ENCODE data around the gene CBX8.

The CBX8 gene

GRCh38 chr17:79796763-79797491, at the start of gene CBX8:
Gene CBX8, minus strand, starts transcription at chr17:79797077. Its CDS starts 79 bp downstream, at chr17:79796998.
- in situ Hi-C loops (cut with MboI; ENCODE audit: low sequenced_read_pairs) = no loop called here

DNA sequence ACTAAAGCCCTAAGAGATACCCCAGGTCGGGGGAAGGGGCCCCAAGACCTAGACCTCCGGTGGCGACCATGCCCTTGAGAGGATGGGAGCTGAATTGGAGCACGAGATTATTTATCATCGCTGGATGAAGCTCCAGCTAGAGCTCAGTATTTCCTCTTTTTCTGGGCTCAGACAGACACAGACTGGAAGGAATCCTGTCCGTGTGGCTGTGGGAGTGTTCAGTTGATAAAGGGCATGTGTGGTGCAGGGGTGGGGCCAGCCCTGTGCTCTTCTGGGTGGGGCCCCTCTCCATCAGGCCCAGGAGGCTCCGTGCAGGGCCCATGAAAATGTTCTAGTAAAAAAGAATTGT, 48.7 kb upstream of the CBX8 start:
- in situ Hi-C loops (cut with MboI; ENCODE audit: low sequenced_read_pairs) = no loop called here

GRCh38 chr17:79844869-79845600, 48.2 kb upstream of the CBX8 start:
- in situ Hi-C loops (cut with MboI; ENCODE audit: low sequenced_read_pairs) = no loop called here

GRCh38 chr17:79843816-79844800, 47.2 kb upstream of the CBX8 start:
- in situ Hi-C loops (cut with MboI; ENCODE audit: low sequenced_read_pairs) = no loop called here

GRCh38 chr17:79843474-79843815, 46.6 kb upstream of the CBX8 start:
- in situ Hi-C loops (cut with MboI; ENCODE audit: low sequenced_read_pairs) = no loop called here

DNA sequence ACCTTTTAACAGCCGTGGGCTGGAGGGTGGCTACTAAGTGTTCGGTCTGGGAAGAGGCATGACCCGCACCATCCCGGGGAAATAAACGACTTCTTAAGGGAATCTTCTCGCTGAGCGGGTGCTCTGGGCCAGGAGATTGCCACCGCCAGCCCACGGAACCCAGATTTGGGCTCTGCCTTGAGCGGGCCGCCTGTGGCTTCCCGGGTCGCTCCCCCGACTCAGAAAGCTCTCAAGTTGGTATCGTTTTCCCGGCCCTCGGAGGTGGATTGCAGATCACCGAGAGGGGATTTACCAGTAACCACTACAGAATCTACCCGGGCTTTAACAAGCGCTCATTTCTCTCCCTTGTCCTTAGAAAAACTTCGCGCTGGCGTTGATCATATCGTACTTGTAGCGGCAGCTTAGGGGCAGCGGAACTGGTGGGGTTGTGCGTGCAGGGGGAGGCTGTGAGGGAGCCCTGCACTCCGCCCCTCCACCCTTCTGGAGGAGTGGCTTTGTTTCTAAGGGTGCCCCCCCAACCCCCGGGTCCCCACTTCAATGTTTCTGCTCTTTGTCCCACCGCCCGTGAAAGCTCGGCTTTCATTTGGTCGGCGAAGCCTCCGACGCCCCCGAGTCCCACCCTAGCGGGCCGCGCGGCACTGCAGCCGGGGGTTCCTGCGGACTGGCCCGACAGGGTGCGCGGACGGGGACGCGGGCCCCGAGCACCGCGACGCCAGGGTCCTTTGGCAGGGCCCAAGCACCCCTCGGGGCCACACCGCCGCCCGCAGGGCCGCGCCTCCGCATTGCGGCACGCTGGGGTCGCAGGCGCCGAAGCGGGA, 46.0 kb upstream of the CBX8 start:
- in situ Hi-C loops (cut with MboI; ENCODE audit: low sequenced_read_pairs) = no loop called here

DNA sequence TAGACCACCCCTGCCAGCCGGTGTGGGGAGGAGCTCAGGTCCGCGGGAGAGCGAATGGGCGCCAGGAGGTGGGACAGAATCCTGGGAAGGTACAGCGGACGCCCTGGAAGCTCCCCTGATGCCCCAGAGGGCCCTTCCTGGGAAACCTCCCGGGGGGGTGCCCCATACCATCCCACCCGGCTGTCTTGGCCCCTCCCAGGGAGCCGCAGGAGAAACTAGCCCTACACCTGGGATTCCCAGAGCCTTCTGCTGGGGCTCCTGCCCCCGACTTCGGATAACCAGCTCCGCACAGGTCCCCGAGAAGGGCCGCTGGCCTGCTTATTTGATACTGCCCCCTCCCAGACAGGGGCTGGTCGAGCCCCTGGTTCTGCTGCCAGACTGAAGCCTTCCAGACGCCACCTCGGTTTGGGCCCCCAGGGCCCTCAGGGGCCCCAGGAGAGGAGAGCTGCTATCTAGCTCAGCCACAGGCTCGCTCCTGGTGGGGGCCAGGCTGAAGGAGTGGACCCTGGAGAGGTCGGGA, 45.3 kb upstream of the CBX8 start:
- in situ Hi-C loops (cut with MboI; ENCODE audit: low sequenced_read_pairs) = no loop called here

- in situ Hi-C loops (cut with MboI; ENCODE audit: low sequenced_read_pairs) = no loop called here
Observed at GRCh38 chr17:79841369-79842135, 44.7 kb upstream of the CBX8 start.

DNA sequence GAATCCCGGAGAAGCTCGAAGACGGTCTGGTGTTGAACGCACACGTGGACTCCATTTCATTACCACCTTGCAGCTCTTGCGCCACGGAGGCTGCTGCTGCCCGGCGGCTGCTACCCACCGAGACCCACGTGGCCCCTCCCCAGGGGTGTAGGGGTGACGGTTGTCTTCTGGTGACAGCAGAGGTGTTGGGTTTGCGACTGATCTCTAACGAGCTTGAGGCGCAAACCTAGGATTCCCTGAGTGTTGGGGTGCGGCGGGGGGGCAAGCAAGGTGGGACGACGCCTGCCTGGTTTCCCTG, 44.1 kb upstream of the CBX8 start:
- in situ Hi-C loops (cut with MboI; ENCODE audit: low sequenced_read_pairs) = no loop called here

GRCh38 chr17:79840269-79840988, 43.6 kb upstream of the CBX8 start:
- in situ Hi-C loops (cut with MboI; ENCODE audit: low sequenced_read_pairs) = no loop called here

DNA sequence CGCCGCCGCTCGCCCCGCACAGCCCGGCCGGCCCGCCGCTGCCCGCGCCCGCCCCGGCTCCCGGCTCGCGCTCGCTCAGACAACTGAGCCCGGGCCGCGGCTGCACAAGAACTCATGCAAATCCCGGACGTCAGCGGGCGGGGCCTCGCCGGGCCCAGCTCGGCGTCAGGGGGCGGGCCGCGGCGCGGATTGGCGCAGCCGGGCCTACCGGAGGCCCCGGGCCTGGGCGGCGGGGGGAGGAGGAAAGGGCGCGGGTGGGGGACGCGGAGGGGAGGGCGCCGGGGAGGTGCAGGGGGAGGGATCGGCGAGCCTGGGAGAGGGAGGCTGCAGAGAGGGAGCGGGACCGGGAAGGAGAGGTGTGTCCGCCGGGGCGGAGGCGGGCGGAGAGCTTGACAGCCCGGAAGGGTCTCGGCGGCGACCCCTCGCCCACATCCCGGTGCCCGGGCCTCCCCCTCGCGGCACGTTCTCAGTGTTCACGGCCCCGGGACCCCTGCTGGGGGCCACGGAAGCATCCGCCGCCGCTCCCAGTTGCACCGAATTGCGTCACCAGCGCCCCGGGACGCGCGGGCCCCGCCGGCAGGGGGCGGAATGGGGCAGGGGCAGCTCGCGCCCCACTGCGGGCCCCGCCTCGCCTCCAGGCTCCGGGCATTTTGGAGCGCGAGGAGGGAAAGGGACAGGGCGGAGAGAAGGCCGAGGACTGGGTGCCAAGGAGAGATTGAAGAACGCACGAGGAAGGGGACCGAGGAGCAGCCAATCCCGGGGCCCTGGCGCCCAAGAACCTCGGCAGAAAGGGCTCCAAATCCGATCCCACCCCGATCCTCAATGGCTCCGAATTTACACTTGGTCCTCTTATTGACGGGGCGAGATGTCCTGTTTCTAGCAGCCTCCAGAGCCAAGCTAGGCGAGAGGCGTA, 42.7 kb upstream of the CBX8 start, which contains the start of gene CBX4:
Gene CBX4, minus strand, starts transcription at position 85 of the 913 bp plus-strand sequence. CDS start 189 bp downstream, outside the sequence.
- in situ Hi-C loops (cut with MboI; ENCODE audit: low sequenced_read_pairs) = no loop called here

DNA sequence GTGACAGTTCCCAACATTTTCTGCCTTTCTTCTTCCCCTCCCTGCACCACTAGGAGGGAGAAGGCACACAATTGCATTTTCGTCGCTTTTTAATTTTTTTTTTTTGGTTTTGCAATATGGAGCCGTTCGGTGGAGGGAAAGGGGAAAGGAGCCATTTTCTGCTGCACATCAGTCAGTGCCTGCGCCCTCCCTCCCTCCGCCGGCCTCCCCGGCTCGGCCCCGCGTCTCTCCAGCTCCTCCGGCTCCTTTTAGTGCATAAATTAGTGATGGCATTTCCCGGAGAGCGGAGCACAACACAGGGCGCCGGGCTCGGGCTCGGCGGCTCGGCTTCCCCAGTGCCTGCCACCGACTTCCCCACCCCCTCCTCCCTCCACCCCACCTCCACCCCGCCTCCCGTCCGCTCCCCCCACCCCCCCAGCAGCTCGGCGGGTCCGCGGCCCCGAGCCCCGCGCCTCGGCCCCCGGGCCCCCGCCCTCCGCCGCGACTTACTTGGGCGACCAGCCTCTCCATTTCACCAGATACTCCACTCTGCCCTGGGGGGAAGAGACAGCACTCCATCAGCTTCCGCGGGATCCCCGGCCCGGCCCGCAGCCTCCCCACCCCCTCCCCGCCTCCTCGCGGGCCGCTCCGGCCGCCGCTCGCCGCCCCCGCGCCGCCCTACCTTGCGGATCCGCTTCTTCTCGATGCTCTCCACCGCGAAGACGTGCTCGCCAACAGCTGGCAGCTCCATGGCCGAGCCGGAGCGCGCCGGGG, 41.8 kb upstream of the CBX8 start:
- in situ Hi-C loops (cut with MboI; ENCODE audit: low sequenced_read_pairs) = no loop called here

DNA sequence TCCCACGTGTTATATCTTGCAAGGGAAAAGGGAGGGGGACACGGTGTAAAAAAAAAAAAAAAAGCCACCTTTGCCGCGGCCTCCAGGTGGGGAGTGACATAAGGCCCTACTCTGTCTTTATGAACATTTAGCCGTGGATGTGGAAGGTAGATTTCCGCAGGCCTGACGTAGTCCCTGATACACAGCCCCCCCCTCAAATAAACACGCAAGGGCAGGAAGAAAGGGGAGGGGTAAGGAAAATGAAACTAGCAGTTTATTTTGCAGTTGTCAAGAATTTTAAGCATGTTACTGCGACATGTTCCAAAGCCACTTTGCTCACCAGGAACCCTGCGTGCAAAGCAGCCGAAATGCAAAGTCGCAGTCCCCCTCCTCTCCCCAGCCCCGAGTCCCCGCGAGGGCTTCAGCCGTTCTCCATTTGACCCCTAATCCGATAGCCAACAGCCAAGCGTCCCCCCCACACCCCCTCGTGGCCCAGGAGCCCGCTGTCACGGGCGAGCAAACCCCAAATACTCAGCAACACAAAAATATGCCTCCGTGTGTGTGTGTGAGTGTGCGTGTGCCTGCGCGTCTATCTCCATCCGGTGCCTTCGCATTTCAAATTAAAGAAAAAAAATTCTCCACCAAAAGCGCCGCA, 41.1 kb upstream of the CBX8 start:
- in situ Hi-C loops (cut with MboI; ENCODE audit: low sequenced_read_pairs) = no loop called here

DNA sequence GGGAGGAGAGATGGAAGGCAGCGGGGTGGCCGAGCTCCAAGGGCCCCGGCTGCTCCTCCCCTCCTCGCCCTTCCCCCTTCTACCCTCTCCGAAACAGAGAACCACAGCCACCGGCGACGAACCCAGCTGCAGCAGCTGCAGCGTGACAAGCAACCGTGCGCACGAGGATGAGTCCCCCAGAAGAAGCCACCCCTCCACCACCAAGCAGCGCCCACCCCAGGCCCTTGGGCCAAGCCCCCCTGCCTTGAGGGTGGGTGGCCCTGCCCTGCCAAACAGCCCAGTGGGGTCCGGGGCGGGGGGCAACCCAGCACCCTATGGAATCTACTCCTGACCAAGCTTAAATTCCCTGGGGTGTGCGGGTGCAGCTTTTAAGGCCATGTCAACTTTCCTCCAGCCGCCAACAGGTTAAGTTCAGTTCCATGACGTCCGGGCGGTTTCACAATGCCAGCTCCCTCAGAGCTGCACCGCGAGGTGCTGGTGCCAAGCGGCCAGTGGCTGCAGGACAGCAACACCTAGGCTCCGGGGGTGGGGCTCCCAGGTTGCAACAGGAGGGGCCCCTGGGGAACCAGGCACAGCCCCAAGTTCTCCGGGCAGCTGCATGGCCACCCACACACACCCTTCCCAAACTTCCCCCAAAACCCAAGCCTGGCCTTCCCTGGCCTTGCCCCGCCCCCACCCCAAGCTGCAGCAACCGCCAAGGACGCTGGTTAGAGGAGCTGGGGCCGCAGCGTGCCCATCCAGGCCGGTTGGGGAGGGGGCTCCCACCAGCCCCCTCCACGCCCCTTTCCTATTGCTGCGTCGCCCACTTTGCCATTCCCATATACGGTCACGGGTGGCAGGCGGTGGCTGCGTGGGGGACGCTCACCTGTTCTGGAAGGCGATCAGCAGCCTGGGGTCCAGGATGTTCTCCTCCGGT, 40.4 kb upstream of the CBX8 start:
- in situ Hi-C loops (cut with MboI; ENCODE audit: low sequenced_read_pairs) = no loop called here

- in situ Hi-C loops (cut with MboI; ENCODE audit: low sequenced_read_pairs) = no loop called here
Observed at GRCh38 chr17:79836510-79836971, 39.7 kb upstream of the CBX8 start.

All from HL-60/S4 treated with retinoic acid at 250 ng/mL for 4 days and 3 days (cell line).